HepG2 (cell line): ENCODE results near the gene TMOD3. TPM values are rescaled to one million over a fixed set of nuclear protein-coding genes. Genes with fewer than 3 reads are reported as not detected.

Experiments used
- CCAR2 ChIP-seq: fragments of 200-400 bp; formaldehyde crosslinking; optimal IDR thresholded peaks from 2 replicates; pipeline ENCODE3; 2018; ENCODE audit warnings: low read depth, mild to moderate bottlenecking, low read length, moderate library complexity
- DPF2 ChIP-seq: sonication (generic); formaldehyde crosslinking; IDR thresholded peaks from 2 replicates; pipeline ENCODE4 v1.4.0; 2020; ENCODE audit warnings: mild to moderate bottlenecking, low read depth, missing genetic modification reagents, borderline replicate concordance
- GTF3A ChIP-seq: sonication (generic); formaldehyde crosslinking; conservative IDR thresholded peaks from 2 replicates; pipeline ENCODE4 v1.4.0; 2020; ENCODE audit warnings: mild to moderate bottlenecking, missing genetic modification reagents
- HDAC1 ChIP-seq: sonication (generic); formaldehyde crosslinking; IDR thresholded peaks from 2 replicates; pipeline ENCODE4 v1.5.1; 2020; ENCODE audit warnings: mild to moderate bottlenecking, missing genetic modification reagents
- HNF4A ChIP-seq: sonication (generic); formaldehyde crosslinking; IDR thresholded peaks from 2 replicates; pipeline ENCODE4 v1.4.0; 2020; ENCODE audit warnings: missing genetic modification reagents
- ISL2 ChIP-seq: sonication (generic); formaldehyde crosslinking; IDR thresholded peaks from 2 replicates; pipeline ENCODE4 v1.5.0; 2020; ENCODE audit warnings: missing genetic modification reagents
- NAIF1 ChIP-seq: sonication (generic); formaldehyde crosslinking; IDR thresholded peaks from 2 replicates; pipeline ENCODE4 v1.5.0; 2020; ENCODE audit warnings: mild to moderate bottlenecking, missing genetic modification reagents, borderline replicate concordance
- PHF21A ChIP-seq: sonication (generic); formaldehyde crosslinking; IDR thresholded peaks from 2 replicates; pipeline ENCODE4 v1.5.0; 2020; ENCODE audit warnings: mild to moderate bottlenecking, missing genetic modification reagents
- PHF8 ChIP-seq: sonication (generic); formaldehyde crosslinking; IDR thresholded peaks from 2 replicates; pipeline ENCODE4 v1.5.0; 2020; ENCODE audit warnings: missing genetic modification reagents
- SALL1 ChIP-seq: sonication (generic); formaldehyde crosslinking; IDR thresholded peaks from 2 replicates; pipeline ENCODE4 v1.8.0; 2022; ENCODE audit warnings: mild to moderate bottlenecking, missing genetic modification reagents
- SMYD3 ChIP-seq: sonication (generic); formaldehyde crosslinking; IDR thresholded peaks from 2 replicates; pipeline ENCODE4 v1.8.1; 2023; ENCODE audit warnings: mild to moderate bottlenecking, missing genetic modification reagents
- SRF ChIP-seq: IDR thresholded peaks from 2 replicates; pipeline ENCODE4 v1.6.1; 2011; ENCODE audit warnings: mild to moderate bottlenecking, low read depth, low read length, moderate library complexity
- SRSF4 ChIP-seq: fragments of 200-400 bp; formaldehyde crosslinking; IDR thresholded peaks from one replicate; pipeline ENCODE4 v1.6.1; 2018; ENCODE audit warnings: mild to moderate bottlenecking, low read depth, low read length, moderate library complexity; ENCODE audit not compliant: poor library complexity, severe bottlenecking
- ZBTB39 ChIP-seq: sonication (generic); formaldehyde crosslinking; IDR thresholded peaks from 2 replicates; pipeline ENCODE4 v1.5.0; 2020; ENCODE audit warnings: missing genetic modification reagents
- ZKSCAN5 ChIP-seq: sonication (generic); formaldehyde crosslinking; IDR thresholded peaks from 2 replicates; pipeline ENCODE4 v1.5.1; 2020; ENCODE audit warnings: mild to moderate bottlenecking, missing genetic modification reagents
- ZNF577 ChIP-seq: sonication (generic); formaldehyde crosslinking; IDR thresholded peaks from 2 replicates; pipeline ENCODE4 v1.4.0; 2020; ENCODE audit warnings: mild to moderate bottlenecking, low read depth, missing genetic modification reagents, borderline replicate concordance
- ZNF597 ChIP-seq: sonication (generic); formaldehyde crosslinking; IDR thresholded peaks from 2 replicates; pipeline ENCODE4 v1.5.0; 2020; ENCODE audit warnings: missing genetic modification reagents
- ZNF75D ChIP-seq: sonication (generic); formaldehyde crosslinking; IDR thresholded peaks from 2 replicates; pipeline ENCODE4 v1.8.1; 2023; ENCODE audit warnings: missing genetic modification reagents, mild to moderate bottlenecking, borderline replicate concordance
- ZNF775 ChIP-seq: sonication (generic); formaldehyde crosslinking; IDR thresholded peaks from 2 replicates; pipeline ENCODE4 v1.4.0; 2020; ENCODE audit warnings: missing genetic modification reagents, mild to moderate bottlenecking, moderate library complexity, borderline replicate concordance
- ZSCAN5A ChIP-seq: sonication (generic); formaldehyde crosslinking; IDR thresholded peaks from 2 replicates; pipeline ENCODE4 v1.8.0; 2022; ENCODE audit warnings: mild to moderate bottlenecking, missing genetic modification reagents, borderline replicate concordance
- polyA plus RNA-seq, 8 experiments: library from polyadenylated mRNA; depleted of rRNA in 3 of 8; stranded (reverse) in 7 of 8; unstranded in 1 of 8; fragments of >200 nt; fragmentation: Illumina TruSeq in 4 of 8; extraction: Trizol in 4 of 8; gene quantifications; 2 replicates each; pipeline versions ENCODE4 v1.2.1 to v1.2.3, GENCODE V29; 2011 to 2016; ENCODE audit warnings: low read depth in 4 of 8, missing spikeins in 1 of 8, mixed read lengths in 1 of 8; ENCODE audit not compliant: insufficient read depth in 1 of 8
- total RNA-seq, 5 experiments: library from RNA; depleted of rRNA; stranded (reverse); fragments of >200 nt; fragmentation: Illumina TruSeq; extraction: Trizol; gene quantifications; 2 replicates each; pipeline ENCODE4 v1.2.3, GENCODE V29; 2016; ENCODE audit warnings: low read depth in 1 of 5
- TF ChIP-seq, protein P1 (sequence below): sonication (generic); formaldehyde crosslinking; IDR thresholded peaks from 2 replicates; pipeline ENCODE4 v1.5.0; 2020; ENCODE audit warnings: mild to moderate bottlenecking, missing genetic modification reagents

The TMOD3 gene
- total and polyA plus RNA-seq, 2 of the 13 experiments (the other 11 are each of a cell fraction or from before 2014, with no cell fraction given), result 5.1 to 23.2 TPM

GRCh38 chr15:51907136-51907862 lies 77.8 kb downstream of the TMOD3 start (continued):
- TF ChIP-seq SALL1 (CRISPR knock-in tag), result peak; percentile 78
- TF ChIP-seq SMYD3 (CRISPR knock-in tag), result no peak
- no peak for TF ChIP-seq ZBTB39 (CRISPR knock-in tag)
- TF ChIP-seq NAIF1 (CRISPR knock-in tag), result no peak
- TF ChIP-seq ZNF75D (CRISPR knock-in tag), result no peak
- no peak for TF ChIP-seq CCAR2
- no peak for TF ChIP-seq ISL2 (CRISPR knock-in tag)
- TF ChIP-seq ZKSCAN5 (CRISPR knock-in tag), result no peak
- TF ChIP-seq ZNF577 (CRISPR knock-in tag), result no peak
- no peak for TF ChIP-seq ZNF775 (CRISPR knock-in tag)
- TF ChIP-seq HDAC1, result peak; percentile 72
- TF ChIP-seq GTF3A, result no peak
- TF ChIP-seq ZNF597 (CRISPR knock-in tag), result no peak
- TF ChIP-seq PHF8 (CRISPR knock-in tag), result peak; percentile 15; the same call in 1 of the 2 replicates
- no peak for TF ChIP-seq SRSF4
- TF ChIP-seq, protein P1, sequence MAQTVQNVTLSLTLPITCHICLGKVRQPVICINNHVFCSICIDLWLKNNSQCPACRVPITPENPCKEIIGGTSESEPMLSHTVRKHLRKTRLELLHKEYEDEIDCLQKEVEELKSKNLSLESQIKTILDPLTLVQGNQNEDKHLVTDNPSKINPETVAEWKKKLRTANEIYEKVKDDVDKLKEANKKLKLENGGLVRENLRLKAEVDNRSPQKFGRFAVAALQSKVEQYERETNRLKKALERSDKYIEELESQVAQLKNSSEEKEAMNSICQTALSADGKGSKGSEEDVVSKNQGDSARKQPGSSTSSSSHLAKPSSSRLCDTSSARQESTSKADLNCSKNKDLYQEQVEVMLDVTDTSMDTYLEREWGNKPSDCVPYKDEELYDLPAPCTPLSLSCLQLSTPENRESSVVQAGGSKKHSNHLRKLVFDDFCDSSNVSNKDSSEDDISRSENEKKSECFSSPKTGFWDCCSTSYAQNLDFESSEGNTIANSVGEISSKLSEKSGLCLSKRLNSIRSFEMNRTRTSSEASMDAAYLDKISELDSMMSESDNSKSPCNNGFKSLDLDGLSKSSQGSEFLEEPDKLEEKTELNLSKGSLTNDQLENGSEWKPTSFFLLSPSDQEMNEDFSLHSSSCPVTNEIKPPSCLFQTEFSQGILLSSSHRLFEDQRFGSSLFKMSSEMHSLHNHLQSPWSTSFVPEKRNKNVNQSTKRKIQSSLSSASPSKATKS, result no peak
- TF ChIP-seq SRF, result peak; percentile 84
- TF ChIP-seq ZSCAN5A (CRISPR knock-in tag), result 0 out of 2 replicates have a peak, but pooled peaks have one; percentile 33
- TF ChIP-seq HNF4A (CRISPR knock-in tag), result peak; percentile 64
- peak; percentile 89 for TF ChIP-seq PHF21A (CRISPR knock-in tag)
- 0 out of 2 replicates have a peak, but pooled peaks have one; percentile 41 for TF ChIP-seq DPF2 (CRISPR knock-in tag)
